MM.1S (cell line): ENCODE results near the gene CDC42EP2.

Source experiments
- DNase-seq: peaks from one replicate; pipeline ENCODE4 v3.0.0-alpha.2; 2015
- H2AFZ ChIP-seq: fragments of 300-600 bp; sonication (generic); 2 replicates; pipeline ENCODE4 v1.6.0; 2016; ENCODE audit warnings: antibody characterized with exemption, low read length
- H3F3A ChIP-seq: fragments of 300-600 bp; sonication (generic); 2 replicates; pipeline ENCODE4 v1.6.1; 2016; ENCODE audit warnings: mild to moderate bottlenecking, antibody characterized with exemption, low read length, moderate library complexity, mixed read lengths; ENCODE audit not compliant: insufficient read depth
- H3K27ac ChIP-seq: fragments of 300-600 bp; sonication (generic); 2 replicates; pipeline ENCODE4 v1.5.1; 2016; ENCODE audit warnings: mild to moderate bottlenecking, low read length
- H3K27me3 ChIP-seq: fragments of 300-600 bp; sonication (generic); replicated peaks from 2 replicates; pipeline ENCODE4 v1.6.0; 2016; ENCODE audit warnings: low read length; ENCODE audit not compliant: insufficient read depth
- H3K36me3 ChIP-seq: fragments of 300-600 bp; sonication (generic); replicated peaks from 2 replicates; pipeline ENCODE4 v1.6.1; 2016; ENCODE audit warnings: mild to moderate bottlenecking, low read length, mixed read lengths; ENCODE audit not compliant: insufficient read depth
- H3K4me1 ChIP-seq: fragments of 300-600 bp; sonication (generic); 2 replicates; pipeline ENCODE4 v1.6.1; 2016; ENCODE audit warnings: low read length, mixed read lengths
- H3K4me2 ChIP-seq: fragments of 300-600 bp; sonication (generic); 2 replicates; pipeline ENCODE4 v1.6.0; 2016; ENCODE audit warnings: low read depth, low read length
- H3K4me3 ChIP-seq: fragments of 300-600 bp; sonication (generic); 2 replicates; pipeline ENCODE4 v1.5.1; 2016; ENCODE audit warnings: low read length, mixed read lengths
- H3K79me2 ChIP-seq: fragments of 300-600 bp; sonication (generic); 2 replicates; pipeline ENCODE4 v1.6.1; 2016; ENCODE audit warnings: mixed run types, low read length, mixed read lengths
- H3K9ac ChIP-seq: fragments of 300-600 bp; sonication (generic); 2 replicates; pipeline ENCODE4 v1.6.1; 2016; ENCODE audit warnings: low read length, mixed read lengths
- H3K9me2 ChIP-seq: fragments of 300-600 bp; sonication (generic); replicated peaks from 2 replicates; pipeline ENCODE4 v1.6.1; 2016; ENCODE audit warnings: mild to moderate bottlenecking, low read length, mixed read lengths; ENCODE audit not compliant: insufficient read depth
- H3K9me3 ChIP-seq: fragments of 300-600 bp; sonication (generic); replicated peaks from 2 replicates; pipeline ENCODE4 v1.6.1; 2016; ENCODE audit warnings: mild to moderate bottlenecking, low read length, mixed read lengths; ENCODE audit not compliant: insufficient read depth
- H4K20me1 ChIP-seq: fragments of 300-600 bp; sonication (generic); 2 replicates; pipeline ENCODE4 v1.6.1; 2016; ENCODE audit warnings: mild to moderate bottlenecking, low read length, moderate library complexity, mixed read lengths; ENCODE audit not compliant: insufficient read depth
- CTCF ChIP-seq: fragments of 300-600 bp; sonication (generic); IDR thresholded peaks from 2 replicates; pipeline ENCODE4 v1.5.1; 2016; ENCODE audit warnings: antibody characterized with exemption, low read length, mixed read lengths
- EZH2 ChIP-seq: fragments of 300-600 bp; sonication (generic); optimal IDR thresholded peaks from 2 replicates; pipeline ENCODE3; 2017; ENCODE audit warnings: low read depth, mild to moderate bottlenecking, antibody characterized with exemption, low read length, mixed read lengths
- EZH2phosphoT487 ChIP-seq: fragments of 300-600 bp; sonication (generic); IDR thresholded peaks from 2 replicates; pipeline ENCODE4 v1.6.1; 2018; ENCODE audit warnings: antibody characterized with exemption, low read length

Gene CDC42EP2

DNA sequence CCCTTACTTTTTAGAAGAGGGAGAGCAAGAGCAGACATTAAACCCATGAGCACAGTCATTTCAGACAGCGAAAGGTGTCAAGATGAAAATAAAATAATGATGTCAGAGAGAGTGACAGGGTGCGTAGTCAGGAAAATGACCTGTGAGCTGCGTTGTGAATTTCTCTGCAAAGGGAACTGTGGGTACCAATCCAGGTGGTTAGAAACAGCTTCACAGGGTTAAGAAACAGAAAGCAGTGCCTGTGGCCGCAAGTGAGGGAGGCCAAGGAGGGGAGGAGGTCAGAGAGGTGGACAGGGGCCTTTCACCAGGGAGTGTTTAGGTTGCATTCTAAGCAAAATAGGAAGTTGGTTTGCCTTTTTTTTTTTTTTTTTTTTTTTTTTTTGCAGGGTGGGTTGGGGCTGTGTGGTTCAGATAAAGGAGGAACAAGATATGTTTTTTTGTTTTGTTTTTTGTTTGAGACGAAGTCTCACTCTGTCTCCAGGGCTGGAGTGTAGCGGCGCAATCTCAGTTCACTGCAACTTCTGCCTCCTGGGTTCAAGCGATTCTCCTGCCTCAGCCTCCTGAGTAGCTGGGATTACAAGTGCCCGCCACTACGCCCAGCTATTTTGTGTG, 47.8 kb downstream of the CDC42EP2 start:
- peaks cover 19% of the 10 kb centered on the region for H3K4me1 ChIP-seq
- no peaks in the 10 kb centered on the region for H3K79me2 ChIP-seq
- H3K9me3 ChIP-seq = no peaks in the 10 kb centered on the region
- no peaks in the 10 kb centered on the region for H3K9me2 ChIP-seq
- peak; percentile 87 for DNase-seq
- peaks cover 24% of the 10 kb centered on the region for H3F3A ChIP-seq
- H3K27me3 ChIP-seq = no peaks in the 10 kb centered on the region
- peak overlapping the region; percentile 48; the same call in 1 of the 2 replicates for H3K4me2 ChIP-seq
- no peaks in the 10 kb centered on the region for H3K36me3 ChIP-seq
- H3K27ac ChIP-seq = peak overlapping the region; percentile 82
- H3K4me3 ChIP-seq = 0 out of 2 replicates have a peak overlapping the region, but pooled peaks have one; percentile 18
- H3K9ac ChIP-seq = peak overlapping the region; percentile 44
- TF ChIP-seq EZH2 = no peak
- H2AFZ ChIP-seq = peak overlapping the region; percentile 61
- H4K20me1 ChIP-seq = no peaks in the 10 kb centered on the region

DNA sequence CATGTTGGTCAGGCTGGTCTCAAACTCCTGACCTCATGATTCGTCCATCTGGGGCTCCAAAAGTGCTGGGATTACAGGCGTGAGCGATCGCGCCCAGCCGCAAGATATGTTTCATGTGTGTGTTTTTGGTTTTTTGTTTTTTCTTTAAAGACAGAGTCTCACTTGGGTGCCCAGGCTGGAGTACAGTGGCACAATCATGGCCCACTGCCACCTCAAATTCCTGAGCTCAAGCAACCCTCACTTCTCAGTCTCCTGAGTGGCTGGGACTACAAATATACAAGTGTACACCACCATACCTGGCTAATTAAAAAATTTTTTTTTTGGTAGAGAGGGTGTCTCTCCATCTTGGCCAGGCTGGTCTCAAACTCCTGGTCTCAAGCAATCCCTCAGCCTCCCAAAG, 48.3 kb downstream of the CDC42EP2 start:
- no peaks in the 10 kb centered on the region for H3K27me3 ChIP-seq
- H3F3A ChIP-seq = peaks cover 24% of the 10 kb centered on the region
- 0 out of 2 replicates have a peak overlapping the region, but pooled peaks have one; percentile 18 for H3K4me3 ChIP-seq
- no peaks in the 10 kb centered on the region for H3K79me2 ChIP-seq
- H4K20me1 ChIP-seq = no peaks in the 10 kb centered on the region
- no peak for DNase-seq
- peak overlapping the region; percentile 82; the same call in 1 of the 2 replicates for H3K27ac ChIP-seq
- peak overlapping the region; percentile 48; the same call in 1 of the 2 replicates for H3K4me2 ChIP-seq
- no peak for TF ChIP-seq EZH2
- no peak for TF ChIP-seq CTCF
- no peaks in the 10 kb centered on the region for H3K9me2 ChIP-seq
- H3K9ac ChIP-seq = peak overlapping the region; percentile 44; the same call in 1 of the 2 replicates
- peaks cover 19% of the 10 kb centered on the region for H3K4me1 ChIP-seq
- peak overlapping the region; percentile 61 for H2AFZ ChIP-seq
- H3K9me3 ChIP-seq = no peaks in the 10 kb centered on the region
- H3K36me3 ChIP-seq = no peaks in the 10 kb centered on the region

DNA sequence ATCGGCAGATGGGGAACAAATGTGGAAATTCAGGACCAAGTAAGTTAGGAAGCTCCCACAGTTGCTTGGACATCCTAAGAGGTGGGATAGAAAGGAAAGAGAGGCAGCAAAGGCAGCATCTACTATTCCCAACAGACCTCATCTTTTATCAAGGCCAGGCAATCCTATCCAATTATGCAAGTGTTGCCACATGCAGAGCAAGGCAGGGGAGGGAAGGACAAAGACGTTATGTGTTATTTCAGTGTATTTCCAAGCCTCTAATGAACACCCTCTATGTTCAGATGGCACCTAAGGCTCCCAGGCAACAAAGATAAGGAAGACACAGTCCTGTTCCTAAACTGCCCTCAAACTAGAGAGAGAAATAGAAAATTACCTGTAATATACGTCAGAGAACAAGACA, 49.1 kb downstream of the CDC42EP2 start:
- no peak overlapping the region for H3K4me2 ChIP-seq
- H3K9me3 ChIP-seq = no peaks in the 10 kb centered on the region
- TF ChIP-seq EZH2 (no peak), CTCF (no peak), EZH2phosphoT487 (no peak)

GRCh38 chr11:65366340-65366773, 51.7 kb downstream of the CDC42EP2 start:
- Histone ChIP-seq H3K79me2 (no peaks in the 10 kb centered on the region), H3K9ac (no peak overlapping the region), H3K4me2 (no peak overlapping the region), H3K9me3 (no peaks in the 10 kb centered on the region), H3K4me1 (peaks cover 19% of the 10 kb centered on the region), H4K20me1 (no peaks in the 10 kb centered on the region), H3K27ac (no peak overlapping the region), H3K36me3 (no peaks in the 10 kb centered on the region), H2AFZ (peak overlapping the region; percentile 19; the same call in 1 of the 2 replicates), H3K4me3 (no peak overlapping the region), H3F3A (peaks cover 24% of the 10 kb centered on the region), H3K9me2 (no peaks in the 10 kb centered on the region), H3K27me3 (no peaks in the 10 kb centered on the region)
- peak; percentile 64 for DNase-seq
- no peak for TF ChIP-seq EZH2
- TF ChIP-seq CTCF = peak; percentile 65

More for the DNA sequence above, 49.1 kb downstream of the CDC42EP2 start:
- H2AFZ ChIP-seq = no peak overlapping the region
- no peaks in the 10 kb centered on the region for H3K27me3 ChIP-seq
- no peaks in the 10 kb centered on the region for H3K9me2 ChIP-seq
- no peaks in the 10 kb centered on the region for H3K36me3 ChIP-seq
- H3K4me1 ChIP-seq = peaks cover 19% of the 10 kb centered on the region
- H3K4me3 ChIP-seq = no peak overlapping the region
- H3K79me2 ChIP-seq = no peaks in the 10 kb centered on the region
- peaks cover 24% of the 10 kb centered on the region for H3F3A ChIP-seq
- no peak overlapping the region for H3K9ac ChIP-seq
- H4K20me1 ChIP-seq = no peaks in the 10 kb centered on the region
- DNase-seq = no peak
- H3K27ac ChIP-seq = no peak overlapping the region
